HepG2 (cell line): ENCODE measurements around the gene IPPK. TPM values are rescaled to one million over a fixed set of nuclear protein-coding genes. Genes with fewer than 3 reads are reported as not detected.

Experiments
- CSRNP2 ChIP-seq: sonication (generic); formaldehyde crosslinking; conservative IDR thresholded peaks from 2 replicates; pipeline ENCODE4 v1.8.0; 2022; ENCODE audit warnings: low read depth, missing genetic modification reagents
- ERF ChIP-seq: IDR thresholded peaks from 2 replicates; pipeline ENCODE4 v1.6.1; 2018; ENCODE audit warnings: missing biosample characterization, missing genetic modification reagents
- EZH2 ChIP-seq: conservative IDR thresholded peaks from 2 replicates; pipeline ENCODE4 v1.6.1; 2012; ENCODE audit warnings: mild to moderate bottlenecking, low read depth, low read length, moderate library complexity
- FLYWCH1 ChIP-seq: sonication (generic); formaldehyde crosslinking; IDR thresholded peaks from 2 replicates; pipeline ENCODE4 v1.8.1; 2023; ENCODE audit warnings: mild to moderate bottlenecking, missing genetic modification reagents
- FOXK1 ChIP-seq: sonication (generic); formaldehyde crosslinking; IDR thresholded peaks from 2 replicates; pipeline ENCODE4 v1.4.0; 2020; ENCODE audit warnings: low read depth, missing genetic modification reagents, borderline replicate concordance
- GATAD2A ChIP-seq: IDR thresholded peaks from 2 replicates; pipeline ENCODE4 v1.6.1; 2016
- IKZF5 ChIP-seq: IDR thresholded peaks from 2 replicates; pipeline ENCODE4 v1.6.1; 2018; ENCODE audit warnings: missing genetic modification reagents, mild to moderate bottlenecking, missing compliant biosample characterization
- KMT2A ChIP-seq: sonication (generic); formaldehyde crosslinking; IDR thresholded peaks from 2 replicates; pipeline ENCODE4 v1.4.0; 2020; ENCODE audit warnings: missing genetic modification reagents
- MAX ChIP-seq: IDR thresholded peaks from 2 replicates; pipeline ENCODE4 v1.6.1; 2012; ENCODE audit warnings: inconsistent platforms
- MXI1 ChIP-seq: IDR thresholded peaks from 3 replicates; pipeline ENCODE4 v1.6.1; 2012; ENCODE audit warnings: low read depth, low read length, inconsistent platforms, borderline replicate concordance
- PBX2 ChIP-seq: IDR thresholded peaks from 2 replicates; pipeline ENCODE4 v1.6.1; 2016; ENCODE audit warnings: control low read depth
- PHF20 ChIP-seq: sonication (generic); formaldehyde crosslinking; IDR thresholded peaks from 2 replicates; pipeline ENCODE4 v1.5.0; 2020; ENCODE audit warnings: mild to moderate bottlenecking, missing genetic modification reagents
- PTBP1 ChIP-seq: fragments of 200-400 bp; formaldehyde crosslinking; IDR thresholded peaks from 2 replicates; pipeline ENCODE4 v1.6.1; 2018; ENCODE audit warnings: low read length, low read depth; ENCODE audit not compliant: poor library complexity, severe bottlenecking
- SUZ12 ChIP-seq: fragments of 150-350 bp; IDR thresholded peaks from 2 replicates; pipeline ENCODE4 v1.6.1; 2014; ENCODE audit warnings: low read depth, low read length
- YEATS4 ChIP-seq: sonication (generic); formaldehyde crosslinking; IDR thresholded peaks from 2 replicates; pipeline ENCODE4 v1.4.0; 2020; ENCODE audit warnings: missing genetic modification reagents, borderline replicate concordance
- ZFP90 ChIP-seq: sonication (generic); formaldehyde crosslinking; IDR thresholded peaks from 2 replicates; pipeline ENCODE4 v1.8.0; 2022; ENCODE audit warnings: missing genetic modification reagents, mild to moderate bottlenecking, inconsistent platforms, borderline replicate concordance
- ZNF510 ChIP-seq: sonication (generic); formaldehyde crosslinking; IDR thresholded peaks from 2 replicates; pipeline ENCODE4 v1.4.0; 2020; ENCODE audit warnings: low read depth, mild to moderate bottlenecking, missing genetic modification reagents
- ZNF768 ChIP-seq: sonication (generic); formaldehyde crosslinking; IDR thresholded peaks from 2 replicates; pipeline ENCODE4 v1.4.0; 2020; ENCODE audit warnings: missing genetic modification reagents
- polyA plus RNA-seq, 8 experiments: library from polyadenylated mRNA; depleted of rRNA in 3 of 8; stranded (reverse) in 7 of 8; unstranded in 1 of 8; fragments of >200 nt; fragmentation: Illumina TruSeq in 4 of 8; extraction: Trizol in 4 of 8; gene quantifications; 2 replicates each; pipeline versions ENCODE4 v1.2.1 to v1.2.3, GENCODE V29; 2011 to 2016; ENCODE audit warnings: low read depth in 4 of 8, missing spikeins in 1 of 8, mixed read lengths in 1 of 8; ENCODE audit not compliant: insufficient read depth in 1 of 8
- total RNA-seq, 5 experiments: library from RNA; depleted of rRNA; stranded (reverse); fragments of >200 nt; fragmentation: Illumina TruSeq; extraction: Trizol; gene quantifications; 2 replicates each; pipeline ENCODE4 v1.2.3, GENCODE V29; 2016; ENCODE audit warnings: low read depth in 1 of 5

Gene IPPK
- total and polyA plus RNA-seq, 2 of the 13 experiments (the other 11 are each of a cell fraction or from before 2014, with no cell fraction given): 9.9 to 14.1 TPM

GRCh38 chr9:92634712-92635605 lies 35.0 kb downstream of the IPPK start (continued):
- TF ChIP-seq IKZF5 (0 out of 2 replicates have a peak, but pooled peaks have one; percentile 43), CSRNP2 (CRISPR knock-in tag) (no peak), FLYWCH1 (no peak), EZH2 (no peak), ZFP90 (CRISPR knock-in tag) (no peak), PBX2 (CRISPR knock-in tag) (no peak), ZNF768 (peak; percentile 25; the same call in 1 of the 2 replicates), YEATS4 (CRISPR knock-in tag) (no peak), SUZ12 (no peak), PTBP1 (no peak), ZNF510 (CRISPR knock-in tag) (no peak), MXI1 (0 out of 3 replicates have a peak, but pooled peaks have one; percentile 18), FOXK1 (CRISPR knock-in tag) (no peak), KMT2A (CRISPR knock-in tag) (no peak), MAX (peak; percentile 38; the same call in 1 of the 2 replicates), ERF (CRISPR knock-in tag) (no peak), GATAD2A (no peak), PHF20 (CRISPR knock-in tag) (no peak)
